Neural cell (in vitro differentiated cells): ENCODE data around the gene MASTL. TPM values are rescaled to one million over a fixed set of nuclear protein-coding genes. Genes with fewer than 3 reads are reported as not detected.

Source experiments
- H2AFZ ChIP-seq: fragments of 200-600, 300-800 bp; sonication (generic), shearing (Covaris generic); 2 replicates; pipeline ENCODE4 v1.6.0; 2014; ENCODE audit warnings: low read depth, mild to moderate bottlenecking, antibody characterized with exemption, low read length, moderate library complexity
- H3F3A ChIP-seq: fragments of 200-600 bp; shearing (Covaris generic); 2 replicates; pipeline ENCODE4 v1.6.1; 2016; ENCODE audit warnings: mild to moderate bottlenecking, moderate library complexity, mixed read lengths, antibody characterized with exemption, low read length; ENCODE audit not compliant: insufficient read depth, poor library complexity, severe bottlenecking
- H3K27ac ChIP-seq: fragments of 200-600, 300-800 bp; sonication (generic), shearing (Covaris generic); 2 replicates; pipeline ENCODE4 v1.5.1; 2014; ENCODE audit warnings: mild to moderate bottlenecking, low read length, moderate library complexity
- H3K27me3 ChIP-seq: fragments of 300-800, 200-600 bp; sonication (generic), shearing (Covaris generic); 2 replicates; pipeline ENCODE4 v1.6.0; 2014; ENCODE audit warnings: mild to moderate bottlenecking, low read depth, low read length, moderate library complexity; ENCODE audit not compliant: insufficient read depth
- H3K36me3 ChIP-seq: fragments of 300-800, 200-600 bp; sonication (generic), shearing (Covaris generic); 2 replicates; pipeline ENCODE4 v1.5.1; 2014; ENCODE audit warnings: mild to moderate bottlenecking, antibody characterized with exemption, low read length, moderate library complexity; ENCODE audit not compliant: insufficient read depth
- H3K4me2 ChIP-seq: fragments of 300-800, 200-600 bp; sonication (generic), shearing (Covaris generic); 2 replicates; pipeline ENCODE4 v1.6.0; 2014; ENCODE audit warnings: mild to moderate bottlenecking, low read length
- H3K4me3 ChIP-seq: fragments of 300-800, 200-600 bp; sonication (generic), shearing (Covaris generic); 2 replicates; pipeline ENCODE4 v1.5.1; 2014; ENCODE audit warnings: mild to moderate bottlenecking, low read length, moderate library complexity
- H3K79me2 ChIP-seq: fragments of 200-600 bp; shearing (Covaris generic); replicated peaks from 2 replicates; pipeline ENCODE4 v1.6.0; 2014; ENCODE audit warnings: mild to moderate bottlenecking, low read length, moderate library complexity; ENCODE audit not compliant: insufficient read depth
- H3K9ac ChIP-seq: fragments of 300-800, 200-600 bp; sonication (generic), shearing (Covaris generic); 2 replicates; pipeline ENCODE4 v1.6.1; 2016; ENCODE audit warnings: mild to moderate bottlenecking, low read length, mixed read lengths
- H3K9me2 ChIP-seq: fragments of 200-600 bp; shearing (Covaris generic); 2 replicates; pipeline ENCODE4 v1.6.1; 2016; ENCODE audit warnings: mild to moderate bottlenecking, low read length, mixed read lengths; ENCODE audit not compliant: insufficient read depth
- H3K9me3 ChIP-seq: fragments of 200-600, 300-800 bp; sonication (generic), shearing (Covaris generic); 2 replicates; pipeline ENCODE4 v1.6.1; 2016; ENCODE audit warnings: mild to moderate bottlenecking, mixed run types, low read length, moderate library complexity, mixed read lengths
- H4K20me1 ChIP-seq: fragments of 200-600 bp; shearing (Covaris generic); 2 replicates; pipeline ENCODE4 v1.6.1; 2016; ENCODE audit warnings: mild to moderate bottlenecking, mixed run types; ENCODE audit not compliant: insufficient read depth
- EP300 ChIP-seq: fragments of 450-650 bp; conservative IDR thresholded peaks from 2 replicates; pipeline ENCODE4 v1.6.1; 2014; ENCODE audit warnings: antibody characterized with exemption, mild to moderate bottlenecking, moderate library complexity; ENCODE audit not compliant: poor library complexity, severe bottlenecking
- EZH2 ChIP-seq: fragments of 200-600, 300-800 bp; shearing (Covaris generic), sonication (generic); IDR thresholded peaks from 2 replicates; pipeline ENCODE4 v1.6.1; 2014; ENCODE audit warnings: antibody characterized with exemption, low read length, borderline replicate concordance, mild to moderate bottlenecking; ENCODE audit not compliant: insufficient read depth, poor library complexity, severe bottlenecking
- MXI1 ChIP-seq: fragments of 450-650 bp; conservative IDR thresholded peaks from 2 replicates; pipeline ENCODE4 v1.6.1; 2014; ENCODE audit warnings: antibody characterized with exemption, mild to moderate bottlenecking; ENCODE audit not compliant: poor library complexity, severe bottlenecking
- POLR2AphosphoS5 ChIP-seq: IDR thresholded peaks from 2 replicates; pipeline ENCODE4 v1.6.1; 2012
- RAD21 ChIP-seq: fragments of 450-650 bp; conservative IDR thresholded peaks from 2 replicates; pipeline ENCODE4 v1.6.1; 2014; ENCODE audit warnings: antibody characterized with exemption, mild to moderate bottlenecking, moderate library complexity
- SMC3 ChIP-seq: fragments of 450-650 bp; conservative IDR thresholded peaks from 2 replicates; pipeline ENCODE4 v1.6.1; 2014; ENCODE audit warnings: antibody characterized with exemption, mild to moderate bottlenecking, moderate library complexity; ENCODE audit not compliant: poor library complexity
- TAF1 ChIP-seq: IDR thresholded peaks from 2 replicates; pipeline ENCODE4 v1.6.1; 2012; ENCODE audit warnings: low read depth
- polyA plus RNA-seq: library from polyadenylated mRNA; depleted of rRNA; stranded (reverse); fragments of >200 nt; gene quantifications from 2 replicates; pipeline ENCODE4 v1.2.3, GENCODE V29; 2014
- TF ChIP-seq, protein P1 (sequence below): fragments of 450-650 bp; IDR thresholded peaks from 2 replicates; pipeline ENCODE4 v1.5.1; 2014; ENCODE audit warnings: antibody characterized with exemption, mild to moderate bottlenecking, moderate library complexity; ENCODE audit not compliant: poor library complexity, severe bottlenecking
- TF ChIP-seq, protein P2 (sequence below): IDR thresholded peaks from 2 replicates; pipeline ENCODE4 v1.6.1; 2012; ENCODE audit warnings: borderline replicate concordance

MASTL gene
- polyA plus RNA-seq, 1 donor from 2014 or later = 7.1 TPM

DNA sequence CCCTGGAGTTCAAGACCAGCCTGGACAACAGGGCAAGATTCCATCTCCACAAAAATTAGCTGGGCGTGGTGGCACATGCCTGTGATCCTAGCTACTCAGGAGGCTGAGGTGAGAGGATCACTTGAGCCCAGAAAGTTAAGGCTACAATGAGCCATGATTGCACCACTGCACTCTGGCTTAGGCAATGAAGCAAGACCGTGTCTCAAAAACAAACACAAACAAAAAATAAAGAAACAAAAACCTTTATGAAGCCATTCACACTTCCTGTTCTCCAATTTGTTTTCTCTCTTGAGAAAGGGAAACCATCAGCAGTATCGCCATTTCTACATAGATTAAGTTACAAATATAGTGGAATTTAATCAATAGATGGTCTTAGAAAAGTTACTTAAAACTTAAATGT is 20.8 kb upstream of the MASTL start:
- Histone ChIP-seq H3K9me3 (no peaks in the 10 kb centered on the region), H3K27me3 (no peaks in the 10 kb centered on the region), H3K79me2 (peaks cover 4% of the 10 kb centered on the region), H3K4me2 (no peak overlapping the region), H3K9me2 (no peaks in the 10 kb centered on the region), H3K9ac (no peak overlapping the region), H3K27ac (no peak overlapping the region), H3K36me3 (peaks cover 17% of the 10 kb centered on the region), H4K20me1 (no peaks in the 10 kb centered on the region), H3F3A (no peaks in the 10 kb centered on the region), H2AFZ (no peak overlapping the region), H3K4me3 (no peak overlapping the region)
- TF ChIP-seq, protein P1, sequence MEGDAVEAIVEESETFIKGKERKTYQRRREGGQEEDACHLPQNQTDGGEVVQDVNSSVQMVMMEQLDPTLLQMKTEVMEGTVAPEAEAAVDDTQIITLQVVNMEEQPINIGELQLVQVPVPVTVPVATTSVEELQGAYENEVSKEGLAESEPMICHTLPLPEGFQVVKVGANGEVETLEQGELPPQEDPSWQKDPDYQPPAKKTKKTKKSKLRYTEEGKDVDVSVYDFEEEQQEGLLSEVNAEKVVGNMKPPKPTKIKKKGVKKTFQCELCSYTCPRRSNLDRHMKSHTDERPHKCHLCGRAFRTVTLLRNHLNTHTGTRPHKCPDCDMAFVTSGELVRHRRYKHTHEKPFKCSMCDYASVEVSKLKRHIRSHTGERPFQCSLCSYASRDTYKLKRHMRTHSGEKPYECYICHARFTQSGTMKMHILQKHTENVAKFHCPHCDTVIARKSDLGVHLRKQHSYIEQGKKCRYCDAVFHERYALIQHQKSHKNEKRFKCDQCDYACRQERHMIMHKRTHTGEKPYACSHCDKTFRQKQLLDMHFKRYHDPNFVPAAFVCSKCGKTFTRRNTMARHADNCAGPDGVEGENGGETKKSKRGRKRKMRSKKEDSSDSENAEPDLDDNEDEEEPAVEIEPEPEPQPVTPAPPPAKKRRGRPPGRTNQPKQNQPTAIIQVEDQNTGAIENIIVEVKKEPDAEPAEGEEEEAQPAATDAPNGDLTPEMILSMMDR = no peak
- TF ChIP-seq POLR2AphosphoS5 = no peak
- TF ChIP-seq MXI1 = no peak
- TF ChIP-seq RAD21 = no peak
- TF ChIP-seq SMC3 = no peak
- TF ChIP-seq, protein P2, sequence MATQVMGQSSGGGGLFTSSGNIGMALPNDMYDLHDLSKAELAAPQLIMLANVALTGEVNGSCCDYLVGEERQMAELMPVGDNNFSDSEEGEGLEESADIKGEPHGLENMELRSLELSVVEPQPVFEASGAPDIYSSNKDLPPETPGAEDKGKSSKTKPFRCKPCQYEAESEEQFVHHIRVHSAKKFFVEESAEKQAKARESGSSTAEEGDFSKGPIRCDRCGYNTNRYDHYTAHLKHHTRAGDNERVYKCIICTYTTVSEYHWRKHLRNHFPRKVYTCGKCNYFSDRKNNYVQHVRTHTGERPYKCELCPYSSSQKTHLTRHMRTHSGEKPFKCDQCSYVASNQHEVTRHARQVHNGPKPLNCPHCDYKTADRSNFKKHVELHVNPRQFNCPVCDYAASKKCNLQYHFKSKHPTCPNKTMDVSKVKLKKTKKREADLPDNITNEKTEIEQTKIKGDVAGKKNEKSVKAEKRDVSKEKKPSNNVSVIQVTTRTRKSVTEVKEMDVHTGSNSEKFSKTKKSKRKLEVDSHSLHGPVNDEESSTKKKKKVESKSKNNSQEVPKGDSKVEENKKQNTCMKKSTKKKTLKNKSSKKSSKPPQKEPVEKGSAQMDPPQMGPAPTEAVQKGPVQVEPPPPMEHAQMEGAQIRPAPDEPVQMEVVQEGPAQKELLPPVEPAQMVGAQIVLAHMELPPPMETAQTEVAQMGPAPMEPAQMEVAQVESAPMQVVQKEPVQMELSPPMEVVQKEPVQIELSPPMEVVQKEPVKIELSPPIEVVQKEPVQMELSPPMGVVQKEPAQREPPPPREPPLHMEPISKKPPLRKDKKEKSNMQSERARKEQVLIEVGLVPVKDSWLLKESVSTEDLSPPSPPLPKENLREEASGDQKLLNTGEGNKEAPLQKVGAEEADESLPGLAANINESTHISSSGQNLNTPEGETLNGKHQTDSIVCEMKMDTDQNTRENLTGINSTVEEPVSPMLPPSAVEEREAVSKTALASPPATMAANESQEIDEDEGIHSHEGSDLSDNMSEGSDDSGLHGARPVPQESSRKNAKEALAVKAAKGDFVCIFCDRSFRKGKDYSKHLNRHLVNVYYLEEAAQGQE = no peak
- TF ChIP-seq TAF1 = no peak
- TF ChIP-seq EZH2 = no peak
- TF ChIP-seq EP300 = no peak

DNA sequence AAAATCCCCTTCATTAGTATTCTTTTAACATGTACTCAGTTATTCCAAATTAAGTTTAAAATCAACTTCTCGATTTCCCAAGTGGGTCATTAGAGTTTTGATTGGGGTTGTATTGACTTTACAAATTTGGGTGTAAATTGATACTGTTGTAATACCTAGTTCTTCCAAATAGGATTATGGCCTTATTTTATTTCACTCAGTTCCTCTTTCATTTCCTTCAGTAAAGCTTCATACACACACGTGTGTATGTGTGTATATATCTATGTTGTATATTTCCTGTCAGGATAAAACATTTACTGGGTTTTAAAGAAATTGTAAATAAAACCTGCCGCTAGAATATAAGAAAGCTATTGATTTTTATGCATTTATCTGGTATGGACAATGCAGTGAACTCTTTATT is 16.9 kb upstream of the MASTL start:
- no peaks in the 10 kb centered on the region for H4K20me1 ChIP-seq
- no peak overlapping the region for H2AFZ ChIP-seq
- H3K36me3 ChIP-seq = peaks cover 8% of the 10 kb centered on the region
- H3K9me2 ChIP-seq = no peaks in the 10 kb centered on the region
- no peak overlapping the region for H3K9ac ChIP-seq
- no peak overlapping the region for H3K27ac ChIP-seq
- no peaks in the 10 kb centered on the region for H3F3A ChIP-seq
- no peaks in the 10 kb centered on the region for H3K27me3 ChIP-seq
- no peak for TF ChIP-seq RAD21
- TF ChIP-seq SMC3 = no peak
- no peak for TF ChIP-seq POLR2AphosphoS5
- no peak for TF ChIP-seq EP300
- TF ChIP-seq, protein P2 = no peak
- TF ChIP-seq, protein P1 = no peak
- TF ChIP-seq MXI1 = no peak
- no peak for TF ChIP-seq TAF1
- TF ChIP-seq EZH2 = no peak
- no peaks in the 10 kb centered on the region for H3K9me3 ChIP-seq
- no peak overlapping the region for H3K4me2 ChIP-seq
- no peak overlapping the region for H3K4me3 ChIP-seq
- peaks cover 4% of the 10 kb centered on the region for H3K79me2 ChIP-seq
